ENCODE data around the gene LRRC8C. TPM values are rescaled to one million over a fixed set of nuclear protein-coding genes. Genes with fewer than 3 reads are reported as not detected.

The LRRC8C gene
- total and polyA plus RNA-seq, 5 donors, result 3.6 to 10.6 (median 6.0) TPM

DNA sequence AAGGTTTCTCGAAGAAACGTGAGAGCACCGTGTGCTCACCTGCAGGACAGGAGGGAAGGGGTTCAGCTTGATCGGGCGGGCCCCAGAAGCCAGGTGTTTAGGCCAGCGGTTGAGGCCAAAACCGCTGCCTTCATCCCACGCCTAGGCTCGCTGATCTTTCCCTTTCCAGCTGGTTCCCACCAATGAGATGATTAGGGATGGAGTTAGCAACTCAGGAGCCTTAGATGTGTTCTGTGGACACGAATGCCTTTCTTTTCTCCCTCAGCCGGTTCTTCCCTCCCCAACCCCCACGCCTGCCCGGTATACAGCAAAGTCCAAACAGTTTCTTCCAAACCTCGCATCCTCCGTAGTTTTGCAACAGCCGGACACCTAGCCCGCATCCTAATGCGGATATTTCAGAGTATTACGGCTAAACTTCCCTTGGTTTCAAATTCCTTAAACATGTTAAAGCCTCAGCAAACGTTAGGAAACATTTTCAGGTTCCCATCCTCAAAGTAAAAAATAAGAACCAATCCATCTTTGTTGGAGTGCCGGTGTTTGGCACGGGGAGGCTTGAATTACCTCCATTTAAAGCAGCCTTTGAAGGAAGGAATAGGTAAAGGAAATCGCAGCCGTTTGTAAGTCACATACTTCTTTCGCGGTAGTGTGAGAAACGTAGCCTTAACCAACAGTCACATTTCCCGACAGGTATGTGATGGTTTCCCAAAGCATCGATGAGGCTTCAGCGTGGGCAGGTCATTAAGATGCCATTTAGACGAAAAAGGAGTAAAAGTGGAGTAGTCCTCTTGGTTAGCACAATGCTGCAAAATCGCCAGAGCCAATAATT, 1.1 kb downstream of the LRRC8C start:
- no peaks in the 10 kb centered on the region for H3K27me3 ChIP-seq (ENCODE audit: control insufficient read depth, insufficient read depth)
- H3K4me1 ChIP-seq (ENCODE audit: control insufficient read depth, insufficient read depth, low read length), result no peaks in the 10 kb centered on the region
- no peaks in the 10 kb centered on the region for H3K9me3 ChIP-seq (ENCODE audit: control insufficient read depth, low read length)
- H3K4me3 ChIP-seq (ENCODE audit: low read length), result peak overlapping the region; percentile 56
- ATAC-seq (peak; percentile 3), DNase-seq (peak in 1 of 3 donors; percentile 14)
- intact Hi-C loops (cut with DNase I), result loop anchor here (2.0 to 10.0 kb wide), 4 partner anchors 71 to 131 kb away; no protein-coding TSS in a partner anchor
- WGBS, result 8% methylated on average over 32 of the region's 32 CpGs
- H3K27ac ChIP-seq (ENCODE audit: low read length), result peak overlapping the region; percentile 81

DNA sequence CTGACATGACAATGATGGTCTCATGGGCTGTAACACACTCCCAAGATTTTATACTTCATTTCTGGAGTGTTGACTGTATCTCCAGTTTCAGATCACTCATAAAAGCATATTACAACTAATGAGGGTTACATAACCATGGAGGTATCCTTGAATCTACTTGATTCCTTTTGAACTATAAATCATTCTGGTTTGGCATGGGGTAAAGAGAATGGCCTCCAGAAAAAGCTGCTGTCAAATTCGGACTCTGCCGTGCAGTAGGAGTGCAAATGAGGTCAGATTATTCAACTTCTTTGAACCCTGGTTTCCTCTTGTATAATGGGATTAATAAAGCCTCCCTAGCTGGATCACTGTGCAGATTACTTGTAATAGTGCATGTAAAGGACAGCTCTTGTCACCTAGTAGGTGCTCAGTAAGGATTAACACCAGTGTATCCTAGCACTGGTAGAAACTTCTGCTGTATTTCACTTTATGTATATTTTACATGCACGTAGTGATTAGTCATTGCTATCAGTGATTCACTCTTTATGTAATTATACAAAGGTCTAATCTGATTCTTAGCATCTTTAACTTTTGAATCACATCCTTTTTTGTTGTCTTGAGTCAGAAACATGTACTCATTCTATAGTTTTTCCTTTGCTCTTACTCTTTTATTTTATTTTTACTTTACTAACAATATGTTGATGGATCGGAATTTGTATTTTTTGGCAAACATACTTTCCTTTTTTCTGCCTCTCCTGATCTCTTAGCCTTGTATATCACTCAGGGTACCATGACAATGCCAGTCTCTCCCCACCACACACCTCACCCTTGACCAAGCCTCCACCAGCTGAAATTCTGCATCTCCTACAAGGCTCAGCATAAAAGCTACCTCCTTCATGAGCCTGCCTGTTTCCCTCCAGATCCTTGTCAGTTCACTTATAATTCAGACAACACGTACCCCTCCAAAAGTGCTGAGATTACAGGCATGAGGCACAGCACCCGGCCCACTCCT, 3.2 kb downstream of the LRRC8C start:
- H3K4me1 ChIP-seq (ENCODE audit: control insufficient read depth, insufficient read depth, low read length), result no peaks in the 10 kb centered on the region
- no peaks in the 10 kb centered on the region for H3K27me3 ChIP-seq (ENCODE audit: control insufficient read depth, insufficient read depth)
- WGBS, result 52% methylated on average over 6 of the region's 6 CpGs
- H3K9me3 ChIP-seq (ENCODE audit: control insufficient read depth, low read length), result no peaks in the 10 kb centered on the region
- intact Hi-C loops (cut with DNase I), result loop anchor here in 2 of 4 donors (10.0 kb wide), 2 partner anchors 69 to 129 kb away; no protein-coding TSS in a partner anchor
- no peak overlapping the region for H3K27ac ChIP-seq (ENCODE audit: low read length)
- DNase-seq, result no peak
- H3K4me3 ChIP-seq (ENCODE audit: low read length), result no peak overlapping the region
- ATAC-seq, result no peak

DNA sequence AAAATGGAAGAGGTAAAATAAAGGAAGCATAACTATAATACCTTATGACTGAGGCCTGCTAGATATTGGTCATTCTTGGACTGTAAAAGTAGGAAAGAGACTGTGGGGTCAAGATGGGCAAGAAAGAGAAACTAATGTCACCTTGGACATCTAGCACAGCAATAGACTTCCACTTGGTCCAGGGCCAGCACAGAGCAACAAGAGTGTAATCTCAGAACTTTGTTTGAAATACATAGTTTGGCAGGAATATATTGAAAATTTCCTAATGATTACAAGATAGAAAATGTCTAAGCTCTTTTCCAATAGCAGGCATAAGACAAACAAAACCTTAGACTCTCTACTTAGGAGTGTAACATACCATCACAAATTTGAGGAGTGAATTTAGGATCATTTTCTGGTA, 4.6 kb downstream of the LRRC8C start:
- H3K4me1 ChIP-seq (ENCODE audit: control insufficient read depth, insufficient read depth, low read length), result no peaks in the 10 kb centered on the region
- H3K4me3 ChIP-seq (ENCODE audit: low read length), result no peak overlapping the region
- ATAC-seq, result no peak
- intact Hi-C loops (cut with DNase I), result loop anchor here in 2 of 4 donors (10.0 kb wide), 2 partner anchors 67 to 127 kb away; no protein-coding TSS in a partner anchor
- H3K9me3 ChIP-seq (ENCODE audit: control insufficient read depth, low read length), result no peaks in the 10 kb centered on the region
- H3K27me3 ChIP-seq (ENCODE audit: control insufficient read depth, insufficient read depth), result no peaks in the 10 kb centered on the region
- no peak overlapping the region for H3K27ac ChIP-seq (ENCODE audit: low read length)
- no peak for DNase-seq

DNA sequence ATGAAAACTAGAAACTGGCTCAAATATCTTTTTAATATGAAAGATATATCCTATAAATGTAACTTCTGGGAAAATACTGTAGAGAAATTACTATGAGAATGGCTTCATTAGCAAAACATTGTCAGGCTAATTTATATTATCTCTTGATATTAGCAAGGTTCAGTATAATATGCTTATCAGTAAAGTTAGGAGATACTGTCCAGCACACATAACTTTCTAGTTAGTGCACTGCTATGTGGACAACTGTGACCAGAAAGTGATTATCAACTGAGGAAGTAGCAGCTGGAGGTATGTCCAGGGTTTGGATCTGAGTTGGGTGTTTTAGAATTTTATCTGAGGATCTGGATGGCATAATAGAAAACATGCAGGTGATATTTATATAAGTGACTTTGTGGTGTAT, 7.5 kb downstream of the LRRC8C start:
- H3K27ac ChIP-seq (ENCODE audit: low read length), result no peak overlapping the region
- no peaks in the 10 kb centered on the region for H3K27me3 ChIP-seq (ENCODE audit: control insufficient read depth, insufficient read depth)
- DNase-seq (no peak), ATAC-seq (no peak)
- H3K9me3 ChIP-seq (ENCODE audit: control insufficient read depth, low read length), result no peaks in the 10 kb centered on the region
- peaks cover 3% of the 10 kb centered on the region for H3K4me1 ChIP-seq (ENCODE audit: control insufficient read depth, insufficient read depth, low read length)
- H3K4me3 ChIP-seq (ENCODE audit: low read length), result no peak overlapping the region
- intact Hi-C loops (cut with DNase I), result no loop called here

DNA sequence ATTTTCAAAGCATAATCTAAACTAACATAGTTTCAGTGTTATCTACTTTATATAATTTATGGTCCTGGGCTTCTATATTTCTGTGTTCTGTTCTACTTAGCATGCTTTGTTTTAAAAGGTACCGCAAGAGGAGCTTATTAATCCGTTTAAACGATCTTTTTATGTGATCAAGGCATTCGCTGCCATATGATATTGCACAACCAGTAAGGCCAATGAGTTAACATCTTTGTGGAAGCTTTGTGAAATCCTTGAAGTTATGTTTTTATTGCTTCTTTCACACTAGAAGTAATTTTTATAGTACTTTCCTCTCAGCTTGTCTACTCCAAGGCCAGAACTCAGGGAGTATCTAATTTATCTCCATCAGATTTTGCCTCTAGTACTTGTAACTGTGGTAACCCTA, 8.9 kb downstream of the LRRC8C start:
- Histone ChIP-seq H3K27ac (ENCODE audit: low read length) (no peak overlapping the region), H3K4me3 (ENCODE audit: low read length) (no peak overlapping the region), H3K27me3 (ENCODE audit: control insufficient read depth, insufficient read depth) (no peaks in the 10 kb centered on the region), H3K9me3 (ENCODE audit: control insufficient read depth, low read length) (no peaks in the 10 kb centered on the region), H3K4me1 (ENCODE audit: control insufficient read depth, insufficient read depth, low read length) (peaks cover 3% of the 10 kb centered on the region)
- WGBS, result 87% methylated on average over 4 of the region's 4 CpGs
- DNase-seq (no peak), ATAC-seq (no peak)
- intact Hi-C loops (cut with DNase I), result no loop called here

DNA sequence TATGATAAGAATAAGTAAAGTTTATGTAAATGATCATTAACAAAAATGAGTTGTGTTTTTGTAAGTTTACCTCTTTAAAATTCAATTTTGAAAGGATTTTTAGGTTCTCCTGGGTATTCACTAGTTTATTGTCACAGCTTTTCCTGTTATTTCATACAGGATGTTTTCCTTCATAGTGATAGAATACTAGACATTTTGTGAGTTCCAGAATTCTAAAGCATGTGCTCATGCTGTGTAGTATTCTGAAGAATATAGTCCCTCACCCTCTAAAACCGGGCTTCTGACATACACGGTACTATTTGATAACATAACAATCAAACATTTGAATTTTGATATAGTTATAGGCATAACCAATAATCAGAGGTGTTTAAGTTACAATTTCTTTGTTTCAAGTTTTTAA, 10.7 kb downstream of the LRRC8C start:
- WGBS, result 71% methylated on average over 2 of the region's 2 CpGs
- H3K9me3 ChIP-seq (ENCODE audit: control insufficient read depth, low read length), result no peaks in the 10 kb centered on the region
- intact Hi-C loops (cut with DNase I), result no loop called here
- DNase-seq, result no peak
- no peak overlapping the region for H3K27ac ChIP-seq (ENCODE audit: low read length)
- H3K27me3 ChIP-seq (ENCODE audit: control insufficient read depth, insufficient read depth), result no peaks in the 10 kb centered on the region
- peaks cover 3% of the 10 kb centered on the region for H3K4me1 ChIP-seq (ENCODE audit: control insufficient read depth, insufficient read depth, low read length)
- no peak overlapping the region for H3K4me3 ChIP-seq (ENCODE audit: low read length)
- ATAC-seq, result no peak

DNA sequence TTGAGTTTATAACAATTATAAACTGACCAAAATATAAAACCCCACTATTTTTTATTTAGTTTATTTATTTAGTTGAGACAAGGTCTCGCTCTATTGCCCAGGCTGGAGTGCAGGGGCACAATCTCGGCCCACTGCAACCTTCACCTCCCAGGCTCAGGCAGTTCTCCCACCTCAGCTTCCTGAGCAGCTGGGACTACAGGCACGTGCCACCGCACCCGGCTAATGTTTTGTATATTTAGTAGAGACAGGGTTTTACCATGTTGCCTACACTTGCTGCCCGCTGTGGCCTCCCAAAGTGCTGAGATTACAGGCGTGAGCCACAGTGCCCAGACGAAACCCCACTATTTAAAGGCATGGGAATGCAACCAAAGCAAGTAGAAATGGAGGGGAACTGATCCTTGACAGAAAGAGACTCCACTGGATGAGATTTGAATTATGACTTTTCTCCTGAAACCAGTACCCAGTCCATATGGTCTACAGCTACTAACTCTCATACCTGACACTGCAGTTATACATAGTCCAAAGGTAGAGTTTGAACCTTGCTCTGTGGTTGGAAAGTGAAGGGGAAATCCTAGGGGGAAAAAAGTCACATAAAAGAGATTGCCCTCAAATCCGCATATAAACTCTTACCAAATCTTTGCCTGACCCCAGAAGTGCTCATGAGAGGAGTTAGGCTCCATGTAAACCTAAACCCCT, 11.3 kb downstream of the LRRC8C start:
- DNase-seq, result no peak
- no peaks in the 10 kb centered on the region for H3K9me3 ChIP-seq (ENCODE audit: control insufficient read depth, low read length)
- H3K4me1 ChIP-seq (ENCODE audit: control insufficient read depth, insufficient read depth, low read length), result peaks cover 3% of the 10 kb centered on the region
- no peak overlapping the region for H3K4me3 ChIP-seq (ENCODE audit: low read length)
- ATAC-seq, result no peak
- 78% methylated on average over 9 of the region's 9 CpGs for WGBS
- H3K27me3 ChIP-seq (ENCODE audit: control insufficient read depth, insufficient read depth), result no peaks in the 10 kb centered on the region
- no peak overlapping the region for H3K27ac ChIP-seq (ENCODE audit: low read length)
- intact Hi-C loops (cut with DNase I), result no loop called here

DNA sequence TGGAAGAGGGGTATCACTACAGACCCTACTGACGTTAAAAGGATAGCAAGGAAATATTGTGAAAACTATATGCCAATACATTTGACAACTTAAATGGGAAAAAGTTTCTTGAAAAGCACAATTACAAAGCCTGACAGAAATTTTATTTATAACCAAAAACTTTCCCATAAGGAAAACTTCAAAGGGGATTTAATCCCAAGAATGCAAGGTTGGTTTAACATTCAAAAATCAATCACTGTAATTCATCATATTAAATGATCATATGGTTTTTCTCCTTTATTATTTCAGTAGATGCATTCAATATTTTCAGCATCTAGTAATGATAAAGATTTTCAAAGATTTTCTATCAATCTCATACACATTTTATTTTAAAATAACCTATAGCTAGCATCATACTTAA, 13.3 kb downstream of the LRRC8C start:
- H3K4me1 ChIP-seq (ENCODE audit: control insufficient read depth, insufficient read depth, low read length), result peaks cover 3% of the 10 kb centered on the region
- ATAC-seq (no peak), DNase-seq (no peak)
- intact Hi-C loops (cut with DNase I), result no loop called here
- 57% methylated on average over 1 of the region's 1 CpG for WGBS
- H3K9me3 ChIP-seq (ENCODE audit: control insufficient read depth, low read length), result no peaks in the 10 kb centered on the region
- no peaks in the 10 kb centered on the region for H3K27me3 ChIP-seq (ENCODE audit: control insufficient read depth, insufficient read depth)
- H3K4me3 ChIP-seq (ENCODE audit: low read length), result no peak overlapping the region
- no peak overlapping the region for H3K27ac ChIP-seq (ENCODE audit: low read length)

DNA sequence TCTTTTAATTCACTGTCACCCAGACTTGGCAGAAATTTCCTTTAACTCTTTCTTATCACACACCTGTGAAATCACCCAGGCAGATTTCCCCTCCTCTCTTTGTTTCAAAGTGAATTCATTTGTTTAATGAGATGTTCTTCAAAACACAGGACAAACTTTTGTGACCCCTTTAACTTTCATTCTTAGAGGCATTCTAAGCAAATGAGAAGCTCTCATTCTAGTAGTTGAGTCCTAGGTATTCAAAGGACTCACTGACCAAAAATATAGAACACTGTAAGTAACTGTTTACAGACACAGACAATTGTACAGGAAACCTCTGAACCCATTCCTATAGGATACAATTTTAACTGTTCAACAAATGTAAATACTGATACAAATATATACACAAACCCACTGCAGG, 16.9 kb downstream of the LRRC8C start:
- H3K27ac ChIP-seq (ENCODE audit: low read length), result no peak overlapping the region
- intact Hi-C loops (cut with DNase I), result loop anchor here in 1 of 4 donors (10.0 kb wide), 1 partner anchor 75 kb away; no protein-coding TSS in a partner anchor

DNA sequence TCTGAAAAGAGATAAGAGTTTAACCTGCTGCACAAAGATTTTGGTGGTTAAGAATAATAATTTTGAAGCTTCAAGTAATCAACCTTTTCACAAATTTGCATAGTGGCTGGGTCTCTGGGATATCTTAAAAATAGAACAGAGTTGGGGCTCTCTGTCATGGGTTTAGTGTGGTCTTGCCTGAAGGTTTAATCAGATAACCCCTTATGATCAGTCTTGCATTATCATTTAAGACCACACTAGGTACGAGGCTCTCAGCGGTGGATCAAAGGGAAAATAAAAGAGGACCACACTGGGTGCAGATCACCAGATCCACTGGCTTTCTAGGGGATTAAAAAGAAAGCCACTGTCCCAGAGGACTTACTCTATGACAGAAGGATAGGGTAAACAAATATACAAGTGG, 19.5 kb downstream of the LRRC8C start:
- H3K4me1 ChIP-seq (ENCODE audit: control insufficient read depth, insufficient read depth, low read length), result peaks cover 4% of the 10 kb centered on the region
- intact Hi-C loops (cut with DNase I), result loop anchor here in 1 of 4 donors (10.0 kb wide), 1 partner anchor 72 kb away; no protein-coding TSS in a partner anchor
- WGBS, result 65% methylated on average over 2 of the region's 2 CpGs
- H3K27ac ChIP-seq (ENCODE audit: low read length), result no peak overlapping the region
- no peak for DNase-seq
- H3K9me3 ChIP-seq (ENCODE audit: control insufficient read depth, low read length), result no peaks in the 10 kb centered on the region
- no peak overlapping the region for H3K4me3 ChIP-seq (ENCODE audit: low read length)
- no peak for ATAC-seq
- H3K27me3 ChIP-seq (ENCODE audit: control insufficient read depth, insufficient read depth), result no peaks in the 10 kb centered on the region

More for the DNA sequence above, 16.9 kb downstream of the LRRC8C start:
- ATAC-seq, result no peak
- Histone ChIP-seq H3K27me3 (ENCODE audit: control insufficient read depth, insufficient read depth) (no peaks in the 10 kb centered on the region), H3K9me3 (ENCODE audit: control insufficient read depth, low read length) (no peaks in the 10 kb centered on the region), H3K4me1 (ENCODE audit: control insufficient read depth, insufficient read depth, low read length) (no peaks in the 10 kb centered on the region), H3K4me3 (ENCODE audit: low read length) (no peak overlapping the region)
- DNase-seq, result no peak
